SU-DHL-6 (cell line): ENCODE data around the gene CYBA.

Experiments used
- H2AFZ ChIP-seq: fragments of 200-600 bp; sonication (generic); 2 replicates; pipeline ENCODE4 v1.6.1; 2014; ENCODE audit warnings: low read depth, mild to moderate bottlenecking, moderate library complexity, mixed read lengths, antibody characterized with exemption, low read length; ENCODE audit not compliant: severe bottlenecking
- H3F3A ChIP-seq: fragments of 200-600 bp; shearing (Covaris generic); 2 replicates; pipeline ENCODE4 v1.6.0; 2016; ENCODE audit warnings: antibody characterized with exemption, mild to moderate bottlenecking; ENCODE audit not compliant: insufficient read depth
- H3K27ac ChIP-seq: fragments of 200-600 bp; sonication (generic); 2 replicates; pipeline ENCODE4 v1.5.1; 2016; ENCODE audit warnings: low read depth, mild to moderate bottlenecking, low read length, moderate library complexity, mixed read lengths
- H3K27me3 ChIP-seq: fragments of 200-600 bp; sonication (generic), shearing (Covaris generic); 2 replicates; pipeline ENCODE4 v1.6.0; 2014; ENCODE audit warnings: mild to moderate bottlenecking, low read length
- H3K36me3 ChIP-seq: fragments of 200-600 bp; sonication (generic); 2 replicates; pipeline ENCODE4 v1.6.1; 2014; ENCODE audit warnings: mild to moderate bottlenecking, low read length, mixed read lengths
- H3K4me2 ChIP-seq: fragments of 300-600, 200-600 bp; shearing (Covaris generic), sonication (generic); 2 replicates; pipeline ENCODE4 v1.6.0; 2014; ENCODE audit warnings: low read length, low read depth, mild to moderate bottlenecking; ENCODE audit not compliant: poor library complexity, severe bottlenecking
- H3K4me3 ChIP-seq: fragments of 200-600 bp; sonication (generic); 2 replicates; pipeline ENCODE4 v1.5.1; 2014; ENCODE audit warnings: antibody characterized with exemption, low read length, mild to moderate bottlenecking, mixed read lengths; ENCODE audit not compliant: insufficient read depth, poor library complexity, severe bottlenecking
- H3K79me2 ChIP-seq: fragments of 200-600 bp; sonication (generic); 2 replicates; pipeline ENCODE4 v1.6.1; 2014; ENCODE audit warnings: mild to moderate bottlenecking, low read length, moderate library complexity; ENCODE audit not compliant: insufficient read depth
- H3K9ac ChIP-seq: fragments of 200-600 bp; sonication (generic); 2 replicates; pipeline ENCODE4 v1.7.0; 2014; ENCODE audit warnings: mild to moderate bottlenecking, low read length
- H3K9me2 ChIP-seq: fragments of 200-600 bp; sonication (generic); replicated peaks from 2 replicates; pipeline ENCODE4 v1.6.1; 2014; ENCODE audit warnings: low read length; ENCODE audit not compliant: insufficient read depth
- H3K9me3 ChIP-seq: fragments of 200-600 bp; sonication (generic); 2 replicates; pipeline ENCODE4 v1.6.1; 2014; ENCODE audit warnings: low read length, mixed read lengths; ENCODE audit not compliant: insufficient read depth
- H4K20me1 ChIP-seq: fragments of 200-600 bp; sonication (generic); 2 replicates; pipeline ENCODE4 v1.6.1; 2014; ENCODE audit warnings: low read depth, mild to moderate bottlenecking, antibody characterized with exemption, low read length, moderate library complexity, mixed read lengths
- CTCF ChIP-seq: fragments of 200-600 bp; sonication (generic); IDR thresholded peaks from one replicate; pipeline ENCODE4 v1.5.1; 2017; ENCODE audit warnings: antibody characterized with exemption, mild to moderate bottlenecking, low read length, moderate library complexity; ENCODE audit not compliant: insufficient read depth, poor library complexity, severe bottlenecking
- EZH2phosphoT487 ChIP-seq: fragments of 200-600 bp; sonication (generic), shearing (Covaris generic); conservative IDR thresholded peaks from 2 replicates; pipeline ENCODE4 v1.6.1; 2018; ENCODE audit warnings: mild to moderate bottlenecking, antibody characterized with exemption, low read length, moderate library complexity, mixed read lengths

Gene CYBA

GRCh38 chr16:88623858-88624257 is 27.0 kb downstream of the CYBA start:
- TF ChIP-seq EZH2phosphoT487 (no peak), CTCF (no peak)

GRCh38 chr16:88622866-88623265 is 28.0 kb downstream of the CYBA start:
- H4K20me1 ChIP-seq, result no peaks in the 10 kb centered on the region
- TF ChIP-seq EZH2phosphoT487 (no peak), CTCF (no peak)
- no peak overlapping the region for H3K27ac ChIP-seq
- no peaks in the 10 kb centered on the region for H3K36me3 ChIP-seq
- H3K4me3 ChIP-seq, result no peak overlapping the region
- no peak overlapping the region for H3K4me2 ChIP-seq
- no peaks in the 10 kb centered on the region for H3F3A ChIP-seq
- H3K27me3 ChIP-seq, result no peaks in the 10 kb centered on the region
- no peak overlapping the region for H3K9ac ChIP-seq
- H3K79me2 ChIP-seq, result no peaks in the 10 kb centered on the region
- no peaks in the 10 kb centered on the region for H3K9me3 ChIP-seq
- H2AFZ ChIP-seq, result no peak overlapping the region
- no peaks in the 10 kb centered on the region for H3K9me2 ChIP-seq

More at GRCh38 chr16:88623858-88624257, 27.0 kb downstream of the CYBA start:
- Histone ChIP-seq H3K9me2 (no peaks in the 10 kb centered on the region), H4K20me1 (no peaks in the 10 kb centered on the region), H3K4me2 (no peak overlapping the region), H3K9ac (no peak overlapping the region), H2AFZ (no peak overlapping the region), H3K36me3 (no peaks in the 10 kb centered on the region), H3K9me3 (no peaks in the 10 kb centered on the region), H3K27me3 (no peaks in the 10 kb centered on the region), H3K79me2 (no peaks in the 10 kb centered on the region), H3F3A (no peaks in the 10 kb centered on the region), H3K4me3 (no peak overlapping the region), H3K27ac (no peak overlapping the region)

GRCh38 chr16:88622125-88622524 is 28.7 kb downstream of the CYBA start:
- Histone ChIP-seq H2AFZ (no peak overlapping the region), H3K79me2 (no peaks in the 10 kb centered on the region), H3K27ac (no peak overlapping the region), H3K27me3 (no peaks in the 10 kb centered on the region), H3K9me3 (no peaks in the 10 kb centered on the region), H4K20me1 (no peaks in the 10 kb centered on the region), H3K9ac (no peak overlapping the region), H3F3A (no peaks in the 10 kb centered on the region), H3K9me2 (no peaks in the 10 kb centered on the region), H3K4me3 (no peak overlapping the region), H3K4me2 (no peak overlapping the region), H3K36me3 (no peaks in the 10 kb centered on the region)
- TF ChIP-seq EZH2phosphoT487 (no peak), CTCF (no peak)
